GM19438 (cell line): ENCODE measurements around the gene CNTNAP2.

Experiments
- ATAC-seq: cut with Tn5 transposase; IDR thresholded peaks from one replicate; pipeline ENCODE4 v1.9.1; 2021; ENCODE audit warnings: low read depth; ENCODE audit not compliant: unreplicated experiment

CNTNAP2 gene

GRCh38 chr7:146548816-146549215 is 432.2 kb downstream of the CNTNAP2 start:
- ATAC-seq = no peak

GRCh38 chr7:146554556-146554955 is 438.0 kb downstream of the CNTNAP2 start:
- ATAC-seq = no peak

- ATAC-seq = no peak
Observed at GRCh38 chr7:146557971-146558469, 441.4 kb downstream of the CNTNAP2 start.

GRCh38 chr7:146565872-146566271 is 449.3 kb downstream of the CNTNAP2 start:
- no peak for ATAC-seq

- ATAC-seq = no peak
Observed at GRCh38 chr7:146575903-146576302, 459.3 kb downstream of the CNTNAP2 start.

GRCh38 chr7:146591976-146592375 is 475.4 kb downstream of the CNTNAP2 start:
- ATAC-seq = no peak

GRCh38 chr7:146606628-146607027 is 490.0 kb downstream of the CNTNAP2 start:
- no peak for ATAC-seq

- no peak for ATAC-seq
Observed at GRCh38 chr7:146619641-146620040, 503.0 kb downstream of the CNTNAP2 start.

GRCh38 chr7:146626912-146627311 is 510.3 kb downstream of the CNTNAP2 start:
- ATAC-seq = no peak

GRCh38 chr7:146635205-146636032 is 518.8 kb downstream of the CNTNAP2 start:
- no peak for ATAC-seq

GRCh38 chr7:146636033-146636356 is 519.4 kb downstream of the CNTNAP2 start:
- no peak for ATAC-seq

- no peak for ATAC-seq
Observed at GRCh38 chr7:146636581-146636980, 520.0 kb downstream of the CNTNAP2 start.

GRCh38 chr7:146639291-146639690 is 522.7 kb downstream of the CNTNAP2 start:
- no peak for ATAC-seq

GRCh38 chr7:146641491-146641890 is 524.9 kb downstream of the CNTNAP2 start:
- no peak for ATAC-seq

- ATAC-seq = no peak
Observed at GRCh38 chr7:146645383-146645976, 528.9 kb downstream of the CNTNAP2 start.

- ATAC-seq = no peak
Observed at GRCh38 chr7:146647445-146647844, 530.8 kb downstream of the CNTNAP2 start.

- no peak for ATAC-seq
Observed at GRCh38 chr7:146652176-146652575, 535.6 kb downstream of the CNTNAP2 start.

GRCh38 chr7:146654048-146654447 is 537.4 kb downstream of the CNTNAP2 start:
- ATAC-seq = no peak

GRCh38 chr7:146655928-146656797 is 539.6 kb downstream of the CNTNAP2 start:
- ATAC-seq = no peak

- ATAC-seq = no peak
Observed at GRCh38 chr7:146656988-146657387, 540.4 kb downstream of the CNTNAP2 start.

GRCh38 chr7:146658604-146659003 is 542.0 kb downstream of the CNTNAP2 start:
- no peak for ATAC-seq
